Glomerular endothelial cell (primary cell): ENCODE measurements around the gene C1GALT1. TPM values are rescaled to one million over a fixed set of nuclear protein-coding genes. Genes with fewer than 3 reads are reported as not detected.
A peak's percentile ranks its signal among the peaks of the same experiment; 100 is the strongest.
"Not testable (repeated sequence)": the region's sequence is repeated elsewhere in the genome, so short reads cannot be mapped to it uniquely, and the experiment has no call there.

Source experiments
- DNase-seq: peaks from one replicate; pipeline ENCODE4 v3.0.0-alpha.2; 2011; ENCODE audit warnings: low read depth, low spot score; ENCODE audit errors: extremely low read depth
- total RNA-seq: library from RNA; depleted of rRNA; stranded (reverse); fragments of >200 nt; gene quantifications from 2 replicates; pipeline ENCODE4 v1.2.3, GENCODE V29; 2015

Gene C1GALT1
- 32.5 and 38.6 TPM in 2 replicates for total RNA-seq

GRCh38 chr7:7182156-7183060 lies at the start of gene C1GALT1:
Gene C1GALT1 (plus strand): TSS chr7:7182544. CDS start chr7:7234320, 51,776 bp downstream.
- DNase-seq, result peak; percentile 69

- no peak for DNase-seq
Observed at GRCh38 chr7:7134046-7134445, 48.3 kb upstream of the C1GALT1 start.

GRCh38 chr7:7135074-7135473 lies 47.3 kb upstream of the C1GALT1 start:
- no peak for DNase-seq

GRCh38 chr7:7135924-7136323 lies 46.4 kb upstream of the C1GALT1 start:
- DNase-seq, result not testable (repeated sequence)

- DNase-seq, result no peak
Observed at GRCh38 chr7:7136466-7137381, 45.6 kb upstream of the C1GALT1 start.

- DNase-seq, result no peak
Observed at GRCh38 chr7:7138897-7139296, 43.4 kb upstream of the C1GALT1 start.

- not testable (repeated sequence) for DNase-seq
Observed at GRCh38 chr7:7143404-7143803, 38.9 kb upstream of the C1GALT1 start.

- DNase-seq, result not testable (repeated sequence)
Observed at GRCh38 chr7:7145151-7145550, 37.2 kb upstream of the C1GALT1 start.

- no peak for DNase-seq
Observed at GRCh38 chr7:7146837-7147236, 35.5 kb upstream of the C1GALT1 start.

- no peak for DNase-seq
Observed at GRCh38 chr7:7148798-7149481, 33.4 kb upstream of the C1GALT1 start.

GRCh38 chr7:7151285-7151684 lies 31.1 kb upstream of the C1GALT1 start:
- DNase-seq, result no peak

- no peak for DNase-seq
Observed at GRCh38 chr7:7151865-7152264, 30.5 kb upstream of the C1GALT1 start.

GRCh38 chr7:7152315-7152714 lies 30.0 kb upstream of the C1GALT1 start:
- DNase-seq, result no peak

GRCh38 chr7:7154355-7154754 lies 28.0 kb upstream of the C1GALT1 start:
- DNase-seq, result not testable (repeated sequence)

- no peak for DNase-seq
Observed at GRCh38 chr7:7156663-7157062, 25.7 kb upstream of the C1GALT1 start.

GRCh38 chr7:7157177-7157886 lies 25.0 kb upstream of the C1GALT1 start:
- DNase-seq, result no peak

- DNase-seq, result no peak
Observed at GRCh38 chr7:7157887-7158271, 24.5 kb upstream of the C1GALT1 start.

- no peak for DNase-seq
Observed at GRCh38 chr7:7159063-7159658, 23.2 kb upstream of the C1GALT1 start.

- DNase-seq, result no peak
Observed at GRCh38 chr7:7164591-7164990, 17.8 kb upstream of the C1GALT1 start.

GRCh38 chr7:7165372-7165771 lies 17.0 kb upstream of the C1GALT1 start:
- no peak for DNase-seq
